C4-2B (cell line): ENCODE measurements around the gene PHLPP1.

ENCODE experiments used
- H3K27ac ChIP-seq: fragments of 450-650 bp; 2 replicates; pipeline ENCODE4 v1.5.1; 2017
- CTCF ChIP-seq: fragments of 450-650 bp; conservative IDR thresholded peaks from 2 replicates; pipeline ENCODE4 v1.5.1; 2017; ENCODE audit warnings: mild to moderate bottlenecking
- ZFX ChIP-seq: fragments of 450-650 bp; IDR thresholded peaks from 2 replicates; pipeline ENCODE4 v1.6.1; 2017

PHLPP1 gene

DNA sequence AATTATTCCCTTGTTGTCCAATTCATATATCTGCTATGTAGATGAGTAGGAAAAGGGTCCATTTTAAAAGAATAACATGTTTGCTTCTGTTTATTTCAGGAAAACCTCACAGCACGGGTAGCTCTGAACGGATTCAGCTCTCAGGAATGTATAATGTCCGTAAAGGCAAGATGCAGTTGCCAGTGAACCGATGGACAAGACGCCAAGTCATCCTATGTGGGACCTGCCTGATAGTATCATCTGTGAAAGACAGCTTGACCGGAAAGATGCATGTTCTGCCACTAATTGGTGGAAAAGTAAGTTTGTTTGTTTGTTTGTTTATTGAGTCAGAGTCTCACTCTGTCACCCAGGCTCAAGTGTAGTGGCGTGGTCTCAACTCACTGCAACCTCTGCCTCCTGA lies 114.6 kb downstream of the PHLPP1 start:
- no peak for TF ChIP-seq ZFX
- no peak for TF ChIP-seq CTCF
- no peak overlapping the region for H3K27ac ChIP-seq

DNA sequence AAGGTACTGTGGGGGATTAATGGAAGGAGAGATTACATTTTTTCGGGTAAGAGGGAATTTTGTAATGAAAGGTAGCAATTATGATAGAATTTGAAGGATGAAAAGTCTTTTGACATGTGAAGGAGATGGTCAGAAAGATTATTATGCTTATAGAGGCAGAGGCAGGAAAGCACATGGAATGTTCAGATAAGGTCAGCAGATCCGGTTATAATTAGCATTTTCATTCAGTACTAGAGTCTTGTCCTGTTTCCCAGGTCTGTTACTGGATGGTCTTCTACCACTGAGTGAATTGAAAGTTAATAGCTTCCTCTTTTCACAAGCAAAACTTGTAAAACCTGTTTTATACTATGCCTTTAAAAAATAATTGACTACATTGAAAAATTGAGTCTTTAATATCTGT lies 116.9 kb downstream of the PHLPP1 start:
- H3K27ac ChIP-seq: no peak overlapping the region
- TF ChIP-seq ZFX (no peak), CTCF (no peak)

DNA sequence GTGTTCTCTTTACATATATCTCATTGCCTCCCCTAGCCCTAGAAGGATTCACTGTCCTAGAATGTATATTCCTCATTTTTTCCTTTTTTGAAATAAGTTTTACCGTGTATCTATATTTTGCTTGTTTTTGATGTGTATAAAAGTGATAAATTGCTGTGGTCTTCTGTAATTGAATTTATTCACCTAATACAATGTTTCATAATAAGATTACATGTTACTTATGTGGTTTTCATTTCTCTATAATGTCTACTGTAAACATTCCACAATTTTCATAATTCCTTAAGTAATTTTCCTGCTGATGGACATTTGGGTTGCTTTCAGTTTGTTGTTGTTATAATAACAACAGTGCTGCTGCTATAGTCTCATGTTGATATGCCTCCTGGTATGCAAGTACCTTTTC lies 118.2 kb downstream of the PHLPP1 start:
- TF ChIP-seq CTCF (no peak), ZFX (no peak)
- H3K27ac ChIP-seq: no peak overlapping the region

GRCh38 chr18:62834715-62835114 lies 119.4 kb downstream of the PHLPP1 start:
- no peak overlapping the region for H3K27ac ChIP-seq
- TF ChIP-seq CTCF (no peak), ZFX (no peak)

DNA sequence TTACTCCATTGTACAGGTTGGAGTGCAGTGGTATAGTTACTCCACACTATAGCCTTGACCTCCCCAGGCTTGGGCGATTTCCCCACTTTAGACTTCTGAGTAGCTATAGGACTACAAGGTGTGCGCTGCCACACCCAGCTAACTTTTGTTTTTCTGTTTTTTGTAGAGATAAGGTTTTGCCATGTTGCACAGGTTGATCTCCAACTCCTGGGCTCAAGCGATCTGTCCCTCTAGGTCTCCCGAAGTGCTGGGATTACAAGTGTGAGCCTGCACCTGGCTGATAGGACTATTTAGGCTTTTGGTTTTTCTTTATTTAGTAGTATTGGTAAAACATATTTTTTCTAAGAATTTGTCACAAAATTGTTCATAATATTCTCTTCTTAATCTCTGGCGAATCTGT lies 121.7 kb downstream of the PHLPP1 start:
- TF ChIP-seq ZFX (no peak), CTCF (no peak)
- no peak overlapping the region for H3K27ac ChIP-seq

DNA sequence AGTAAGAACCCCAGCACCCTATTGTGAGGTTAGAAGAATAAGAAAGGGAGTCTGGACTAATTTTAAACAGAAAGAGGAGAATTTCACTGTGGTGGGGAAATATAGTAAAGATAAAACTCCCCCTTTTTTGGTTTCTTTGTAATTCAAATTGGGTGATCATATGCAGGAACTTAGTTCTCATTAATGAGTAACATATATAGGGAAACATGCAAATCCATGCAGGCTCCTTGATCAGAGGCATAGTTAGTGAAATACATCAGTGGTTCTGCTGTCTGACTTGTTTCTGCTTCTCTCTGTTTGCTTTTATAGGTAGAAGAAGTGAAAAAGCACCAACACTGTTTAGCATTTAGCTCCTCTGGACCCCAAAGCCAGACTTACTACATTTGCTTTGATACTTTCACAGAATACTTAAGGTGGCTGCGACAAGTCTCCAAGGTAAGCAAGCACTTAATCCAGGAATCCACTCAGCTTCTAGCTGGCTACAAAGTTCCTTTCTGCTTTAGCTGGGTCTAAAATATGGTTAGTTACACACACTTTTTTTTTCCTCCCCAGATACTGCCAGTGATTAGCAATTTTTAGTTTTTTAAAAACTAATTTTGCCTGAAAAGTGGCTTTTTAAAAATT lies 123.2 kb downstream of the PHLPP1 start:
- no peak overlapping the region for H3K27ac ChIP-seq

More for the DNA sequence above, 123.2 kb downstream of the PHLPP1 start:
- TF ChIP-seq ZFX (no peak), CTCF (no peak)
